CD4-positive, alpha-beta T cell treated with Interleukin-17A for 1 hour (primary cell): ENCODE results near the gene GRM6.

Experiments
- DNase-seq: peaks from one replicate; pipeline ENCODE4 v3.0.0-alpha.2; 2020

The GRM6 gene

DNA sequence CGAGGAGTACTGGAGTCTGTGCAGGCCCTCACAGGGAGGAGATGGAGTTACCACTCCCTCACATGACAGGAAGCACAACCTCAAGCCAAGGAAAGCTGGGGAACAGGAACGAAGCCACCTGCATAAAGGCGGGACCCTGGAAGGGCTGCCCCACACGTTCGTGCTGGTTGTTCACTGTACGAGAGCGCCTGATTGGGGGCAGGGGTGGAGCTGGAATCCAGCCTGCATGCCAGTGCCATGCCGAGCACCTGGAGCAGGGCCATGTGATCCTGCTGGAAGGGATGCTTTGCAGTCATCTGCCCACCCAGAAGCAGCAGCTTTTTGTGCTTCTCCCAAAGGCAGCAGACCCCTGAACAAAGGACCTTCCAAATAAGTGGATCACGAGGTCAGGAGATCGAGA lies 11.4 kb downstream of the GRM6 start:
- DNase-seq: no peak

DNA sequence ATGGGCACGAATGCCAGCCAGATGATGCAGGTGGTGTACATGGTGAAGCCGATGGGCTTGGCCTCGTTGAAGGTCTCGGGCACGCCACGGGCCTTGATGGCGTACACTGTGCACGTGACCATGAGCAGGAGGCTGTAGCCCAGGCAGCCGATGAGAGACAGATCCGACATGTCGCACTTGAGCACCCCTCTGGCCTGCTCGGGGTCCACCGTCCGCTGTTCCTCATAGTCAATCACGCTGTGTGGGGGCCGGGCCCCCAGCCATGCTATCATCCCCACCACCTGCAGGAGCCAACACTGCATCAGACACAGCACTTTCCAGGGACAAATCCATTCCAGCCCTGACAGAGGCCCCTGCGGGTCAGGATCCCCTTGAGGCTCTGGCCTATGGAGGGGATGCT lies 12.2 kb downstream of the GRM6 start:
- no peak for DNase-seq

DNA sequence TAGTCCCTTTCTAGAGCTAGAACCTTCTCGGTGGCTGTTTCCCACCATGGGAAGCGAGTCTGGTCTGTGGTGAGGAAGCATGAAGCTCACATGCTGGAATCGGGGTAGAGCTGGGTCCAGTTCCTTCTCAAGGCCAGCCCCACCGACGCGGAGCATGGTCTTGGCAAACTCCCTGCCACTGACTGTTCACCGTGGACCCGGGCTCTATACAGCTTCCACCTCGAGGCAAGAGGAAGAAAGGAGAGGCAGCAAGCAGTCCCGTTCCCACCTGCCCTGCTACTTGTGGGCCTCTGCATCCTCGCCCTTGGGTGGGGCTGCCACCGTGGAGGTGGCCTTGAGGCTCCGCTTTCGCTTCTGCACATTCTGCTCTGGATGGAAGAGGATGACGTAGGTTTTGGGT lies 13.7 kb downstream of the GRM6 start:
- no peak for DNase-seq

DNA sequence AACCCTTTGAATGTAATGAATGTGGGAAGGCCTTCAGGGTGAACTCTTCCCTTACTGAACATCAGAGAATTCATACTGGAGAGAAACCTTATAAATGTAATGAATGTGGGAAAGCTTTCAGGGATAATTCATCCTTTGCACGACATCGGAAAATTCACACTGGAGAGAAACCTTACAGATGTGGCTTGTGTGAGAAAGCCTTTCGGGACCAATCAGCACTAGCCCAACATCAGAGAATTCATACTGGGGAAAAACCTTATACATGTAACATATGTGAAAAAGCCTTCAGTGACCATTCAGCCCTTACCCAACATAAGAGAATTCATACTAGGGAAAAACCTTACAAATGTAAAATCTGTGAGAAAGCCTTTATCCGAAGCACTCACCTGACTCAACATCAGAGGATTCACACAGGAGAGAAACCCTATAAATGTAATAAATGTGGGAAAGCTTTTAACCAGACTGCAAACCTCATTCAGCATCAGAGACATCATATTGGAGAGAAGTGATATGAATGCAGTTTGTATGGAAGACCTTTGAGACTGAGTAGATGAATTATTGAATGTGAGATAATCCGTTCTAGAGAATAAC lies 29.6 kb downstream of the GRM6 start:
- no peak for DNase-seq

DNA sequence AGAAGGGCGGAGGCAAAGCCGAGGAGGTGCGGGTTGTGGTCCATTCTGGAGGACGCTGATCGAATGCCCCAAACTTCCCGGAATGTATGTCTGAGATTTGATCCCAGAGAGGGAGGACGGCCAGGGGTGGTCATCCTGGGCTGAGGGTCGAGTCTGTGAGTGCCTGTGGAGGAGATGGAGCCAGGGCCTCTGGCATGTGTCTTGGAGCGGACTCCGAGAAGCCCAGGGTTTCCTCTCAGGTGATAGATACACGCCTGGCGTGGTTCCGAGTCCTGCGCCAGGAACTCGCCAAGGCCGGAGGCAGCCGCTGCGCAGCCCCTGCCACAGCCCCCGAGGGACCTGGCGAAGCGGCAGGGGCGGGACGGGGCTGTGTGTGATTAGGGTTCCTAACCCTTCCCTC lies 53.8 kb downstream of the GRM6 start:
- DNase-seq: no peak

DNA sequence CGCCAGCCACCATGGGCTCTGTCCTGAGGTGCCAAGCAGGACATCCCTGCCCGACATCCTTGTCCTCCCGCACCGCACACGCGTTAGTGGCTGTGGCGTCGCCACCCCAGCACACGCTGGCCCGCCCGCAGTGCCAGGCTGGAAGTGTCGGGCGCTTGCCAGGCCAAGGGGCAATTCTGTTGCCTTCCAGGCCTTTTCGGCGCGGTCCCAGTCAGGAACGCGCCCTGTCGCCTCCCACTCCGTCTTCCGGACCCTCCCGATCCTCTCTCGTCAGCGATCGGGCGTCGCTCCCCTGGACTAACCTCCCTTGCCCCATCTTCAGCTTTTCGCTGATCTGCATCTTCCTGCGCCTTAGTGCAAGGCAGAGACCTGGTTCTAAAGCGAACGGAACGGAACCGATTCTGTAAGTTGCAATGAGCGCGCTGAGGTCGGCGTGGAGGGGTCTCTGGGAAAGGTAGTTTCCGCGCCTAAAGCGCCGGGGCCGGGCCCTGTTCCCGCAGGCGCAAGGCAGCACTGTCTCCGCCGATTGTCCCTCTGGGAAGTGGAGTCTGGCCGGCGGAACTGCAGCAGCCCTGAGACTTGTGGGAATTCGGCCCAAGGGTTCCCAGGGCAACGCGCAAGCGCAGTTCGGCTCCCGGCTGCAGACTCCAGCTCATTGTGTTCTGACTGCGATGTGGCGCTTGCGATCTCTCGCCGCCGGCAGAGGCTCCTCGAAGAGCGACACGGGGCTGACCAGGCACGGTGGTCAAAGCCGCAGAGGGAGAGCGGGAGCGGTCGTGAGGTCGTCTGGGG lies 54.4 kb downstream of the GRM6 start, which contains the start of gene ZNF454:
ZNF454 (plus strand) TSS at position 630 of the 792 bp plus-strand sequence. CDS start 1,594 bp downstream, outside the sequence.
- no peak for DNase-seq

DNA sequence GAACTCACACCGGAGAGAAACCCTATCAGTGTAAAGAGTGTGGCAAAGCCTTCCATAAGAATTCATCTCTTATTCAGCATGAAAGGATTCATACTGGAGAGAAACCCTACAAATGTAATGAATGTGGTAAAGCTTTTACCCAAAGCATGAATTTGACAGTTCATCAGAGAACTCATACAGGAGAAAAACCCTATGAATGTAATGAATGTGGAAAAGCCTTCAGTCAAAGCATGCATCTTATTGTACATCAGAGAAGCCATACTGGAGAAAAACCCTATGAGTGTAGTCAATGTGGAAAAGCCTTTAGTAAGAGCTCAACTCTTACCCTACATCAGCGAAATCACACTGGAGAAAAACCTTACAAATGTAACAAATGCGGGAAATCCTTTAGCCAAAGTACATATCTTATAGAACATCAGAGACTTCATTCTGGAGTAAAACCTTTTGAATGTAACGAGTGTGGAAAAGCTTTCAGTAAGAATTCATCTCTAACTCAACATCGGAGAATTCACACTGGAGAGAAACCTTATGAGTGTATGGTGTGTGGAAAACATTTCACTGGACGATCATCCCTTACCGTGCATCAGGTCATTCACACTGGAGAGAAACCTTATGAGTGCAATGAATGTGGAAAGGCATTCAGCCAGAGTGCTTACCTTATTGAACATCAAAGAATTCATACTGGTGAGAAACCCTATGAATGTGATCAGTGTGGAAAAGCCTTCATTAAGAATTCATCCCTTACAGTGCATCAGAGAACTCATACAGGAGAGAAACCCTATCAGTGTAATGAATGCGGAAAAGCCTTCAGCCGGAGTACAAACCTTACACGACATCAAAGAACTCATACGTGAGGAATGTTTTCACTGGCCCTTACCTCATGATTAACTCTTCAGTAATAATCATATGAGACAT lies 63.0 kb downstream of the GRM6 start:
- DNase-seq: no peak
